ENCODE results near the gene C3.

- TF ChIP-seq CTCF (IDR thresholded peaks at IDR 0.05) (no peak), ZFX (IDR thresholded peaks at IDR 0.05; ENCODE audit: borderline replicate concordance) (no peak)
Observed at GRCh38 chr19:6751189-6751588, 30.7 kb upstream of the C3 start.

Measured in 22Rv1 (cell line).